Posterior cingulate gyrus (tissue), 11 donors: Measurements from ENCODE around the gene INAFM1.
"Not testable (repeated sequence)": the region's sequence is repeated elsewhere in the genome, so short reads cannot be mapped to it uniquely, and the experiment has no call there.

Experiments used
- DNase-seq, 10 donors: peaks; one replicate each; pipeline versions ENCODE4 v3.0.0 to v3.0.0-alpha.2; 2020 to 2021; ENCODE audit warnings: mixed read lengths in 3 of 10
- intact Hi-C: fragments of 100-400 bp; cut with DNase I; formaldehyde crosslinking; loops from one replicate; pipeline ENCODE4 v1.15.1; 2023

The INAFM1 gene

GRCh38 chr19:47266401-47266941 is 8.2 kb upstream of the INAFM1 start:
- DNase-seq, result no peak
- intact Hi-C loops, result no loop called here

DNA sequence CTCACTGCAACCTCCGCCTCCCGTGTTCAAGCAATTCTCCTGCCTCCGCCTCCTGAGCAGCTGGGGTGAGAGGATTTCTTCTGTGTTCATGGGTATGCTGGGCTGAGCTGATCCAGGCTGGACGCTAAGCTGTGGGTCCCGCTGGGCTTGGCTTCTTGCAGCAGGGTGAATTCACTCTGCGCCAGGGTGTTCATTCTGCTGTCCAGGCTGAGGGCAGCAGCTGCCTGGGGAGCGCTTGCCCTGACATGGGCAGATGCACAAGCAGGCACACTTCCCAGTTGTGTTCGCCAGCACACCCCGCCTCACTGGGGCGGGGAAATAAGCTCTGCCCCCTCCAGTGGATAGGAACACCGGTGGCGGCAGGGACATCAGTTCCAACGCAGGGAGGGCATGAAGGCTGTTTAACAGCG is 7.3 kb upstream of the INAFM1 start:
- intact Hi-C loops, result no loop called here
- peak; percentile 65 to 96 (median 74) for DNase-seq

GRCh38 chr19:47268028-47268427 is 6.7 kb upstream of the INAFM1 start:
- DNase-seq, result no peak
- intact Hi-C loops, result no loop called here

DNA sequence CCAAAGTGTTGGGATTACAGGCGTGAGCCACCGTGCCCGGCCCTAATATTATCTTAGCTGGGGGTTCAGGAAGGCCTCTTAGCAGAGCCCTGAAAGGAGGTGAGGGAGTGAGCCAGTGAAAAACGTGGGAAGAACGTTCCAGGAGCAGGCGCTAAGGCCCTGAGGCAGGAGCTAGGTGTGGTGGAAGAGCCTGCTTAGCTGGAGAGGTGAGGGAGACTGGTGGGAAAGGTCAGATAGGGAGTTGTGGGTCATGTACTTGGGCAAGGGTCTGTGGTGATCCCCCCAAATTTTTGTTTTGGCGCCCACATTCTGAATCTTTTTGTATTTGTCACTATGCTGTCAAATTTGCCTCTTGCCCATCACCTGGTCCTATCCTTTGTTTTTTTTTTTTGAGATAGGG is 5.1 kb upstream of the INAFM1 start:
- intact Hi-C loops, result no loop called here
- no peak for DNase-seq

GRCh38 chr19:47270408-47270807 is 4.3 kb upstream of the INAFM1 start:
- no peak for DNase-seq
- intact Hi-C loops, result no loop called here

- DNase-seq, result no peak
- intact Hi-C loops, result loop anchor here (2.0 kb wide), 1 partner anchor 15 kb away; the partner anchor contains the start of gene CCDC9
Measured at GRCh38 chr19:47271949-47272348, 2.7 kb upstream of the INAFM1 start.

DNA sequence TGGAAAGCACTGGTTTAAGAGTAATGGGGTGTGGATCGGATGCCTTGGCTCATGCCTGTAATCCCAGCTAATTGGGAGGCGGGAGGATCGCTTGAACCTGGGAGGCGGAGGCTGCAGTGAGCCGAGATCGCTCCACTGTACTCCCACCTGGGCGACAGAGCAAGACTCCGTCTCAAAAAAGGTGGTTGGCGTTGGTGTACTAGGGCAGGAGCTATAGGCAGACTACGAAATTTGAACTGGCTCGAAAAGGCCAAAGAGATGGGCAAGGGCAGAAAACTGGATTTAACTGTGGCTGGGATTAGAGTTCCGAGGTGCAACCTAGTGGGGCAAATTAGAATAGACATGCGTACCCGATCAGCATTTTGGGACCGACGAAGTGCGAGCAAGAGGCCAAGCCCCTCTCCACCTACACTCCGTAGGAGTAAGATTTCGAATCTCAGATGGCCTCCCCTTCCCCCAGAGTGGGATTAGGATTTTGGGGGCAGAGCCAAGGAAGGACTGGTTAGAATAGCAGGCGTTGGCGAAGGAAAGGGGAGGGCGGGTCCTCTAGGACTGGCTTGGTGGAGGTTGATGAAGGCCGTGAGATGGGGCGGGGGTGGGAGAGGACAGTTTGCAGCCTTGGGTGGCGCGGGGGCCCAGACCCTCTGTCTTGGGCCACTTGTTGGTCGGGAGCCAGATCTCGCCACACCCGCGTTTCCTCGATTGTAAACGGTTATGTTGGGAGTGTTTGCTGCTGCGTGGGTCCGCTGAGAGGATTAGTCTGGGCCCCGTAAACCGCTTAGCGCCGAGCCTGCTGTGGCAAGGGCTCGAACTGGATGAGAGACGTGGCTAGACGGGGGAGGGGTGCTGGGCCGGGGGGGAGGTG is 2.0 kb upstream of the INAFM1 start:
- intact Hi-C loops, result loop anchor here (2.0 kb wide), 1 partner anchor 16 kb away; the partner anchor contains the start of gene CCDC9
- DNase-seq, result peak in 2 of 10 donors; percentile 22 to 32

DNA sequence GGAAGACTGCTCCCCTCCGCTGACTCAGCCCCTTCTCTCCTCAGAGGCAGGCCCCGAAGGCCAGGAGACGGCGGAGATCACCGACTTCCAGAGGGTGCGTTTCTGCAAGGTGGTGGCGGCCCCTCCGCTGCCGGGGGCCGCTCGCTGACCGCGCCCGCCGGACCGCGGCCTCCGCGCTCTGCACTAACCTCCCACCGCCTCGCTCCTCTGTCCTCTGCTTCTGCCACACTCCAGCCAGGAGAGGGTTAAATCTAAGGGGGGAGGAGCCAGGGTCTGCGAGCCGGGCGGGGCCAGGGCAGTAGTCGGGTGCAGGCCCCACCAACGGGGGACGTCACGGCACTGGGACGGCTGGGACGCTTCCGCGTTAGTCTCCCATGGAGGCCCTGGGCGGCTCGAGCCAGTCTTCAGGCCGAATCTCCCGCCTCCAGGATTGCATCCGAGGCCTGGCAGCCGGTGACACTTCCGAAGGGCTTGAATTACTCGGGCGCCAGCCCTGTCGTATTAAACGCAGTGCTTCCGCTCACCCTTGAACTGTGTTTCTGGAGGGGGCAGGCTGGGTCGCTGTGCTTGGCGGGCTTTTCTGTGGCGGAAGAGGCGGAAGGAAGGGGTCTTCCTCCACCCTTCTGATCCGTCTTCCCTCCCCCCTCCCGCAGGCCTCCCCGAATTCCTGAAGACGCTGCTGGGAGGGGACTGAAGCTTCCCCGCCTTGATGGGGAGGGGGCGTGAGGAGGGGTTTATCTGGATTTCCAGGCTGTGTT is 1.2 kb upstream of the INAFM1 start:
- peak; percentile 79 to 99 (median 91) for DNase-seq
- intact Hi-C loops, result loop anchor here (2.0 kb wide), 1 partner anchor 17 kb away; the partner anchor contains the start of gene CCDC9

GRCh38 chr19:47274891-47275761 is 441 bp downstream of the INAFM1 start:
- intact Hi-C loops, result no loop called here

GRCh38 chr19:47275791-47276461 is 1.2 kb downstream of the INAFM1 start:
- DNase-seq, result peak in 1 of 10 donors; percentile 80

More at GRCh38 chr19:47274891-47275761, 441 bp downstream of the INAFM1 start:
- DNase-seq, result peak in 3 of 10 donors; percentile 36 to 89 (median 76)

GRCh38 chr19:47276513-47276912 is 1.8 kb downstream of the INAFM1 start:
- not testable (repeated sequence) for DNase-seq

More at GRCh38 chr19:47275791-47276461, 1.2 kb downstream of the INAFM1 start:
- intact Hi-C loops, result no loop called here

GRCh38 chr19:47280183-47280797 is 5.6 kb downstream of the INAFM1 start:
- DNase-seq, result no peak
- intact Hi-C loops, result no loop called here

More at GRCh38 chr19:47276513-47276912, 1.8 kb downstream of the INAFM1 start:
- intact Hi-C loops, result not testable (repeated sequence)

DNA sequence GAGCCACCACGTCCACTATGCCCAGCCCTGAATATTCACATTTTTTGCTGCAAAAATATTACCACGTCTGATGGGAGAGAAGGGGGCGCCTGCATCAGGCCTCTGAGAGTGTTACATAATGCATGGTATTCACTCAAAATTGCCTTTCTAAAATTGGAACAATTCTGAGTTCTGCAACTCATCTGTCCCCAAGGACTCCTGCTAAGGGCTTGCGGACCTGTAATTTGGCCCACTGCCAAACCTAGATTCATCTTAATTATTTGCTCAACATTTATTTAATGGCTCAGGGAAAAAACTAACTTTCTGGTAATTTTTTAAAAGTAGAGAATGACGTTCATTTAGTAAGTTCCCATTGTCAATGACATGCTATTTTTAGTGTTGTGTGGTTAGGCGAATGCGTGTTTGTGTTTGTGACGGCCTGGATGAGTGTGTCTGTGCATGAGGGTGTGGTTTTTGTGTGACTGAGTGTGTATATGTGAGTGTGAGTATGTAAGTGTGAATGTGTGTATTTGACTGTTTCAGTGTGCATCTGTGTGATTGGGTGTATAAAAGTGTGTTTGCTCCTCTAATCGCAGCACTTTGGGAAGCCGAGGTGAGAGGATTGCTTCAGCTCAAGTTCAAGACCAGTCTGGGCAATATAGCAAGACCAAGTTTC is 8.8 kb downstream of the INAFM1 start:
- intact Hi-C loops, result no loop called here
- DNase-seq, result no peak

GRCh38 chr19:47284324-47284899 is 9.7 kb downstream of the INAFM1 start:
- peak in 2 of 10 donors; percentile 28 to 50 for DNase-seq
- intact Hi-C loops, result no loop called here

GRCh38 chr19:47296036-47296435 is 21.4 kb downstream of the INAFM1 start:
- intact Hi-C loops, result loop anchor here (1.0 to 10.0 kb wide), 2 partner anchors 95 to 129 kb away; no protein-coding TSS in a partner anchor
- DNase-seq, result peak in 7 of 10 donors; percentile 56 to 91 (median 70)

DNA sequence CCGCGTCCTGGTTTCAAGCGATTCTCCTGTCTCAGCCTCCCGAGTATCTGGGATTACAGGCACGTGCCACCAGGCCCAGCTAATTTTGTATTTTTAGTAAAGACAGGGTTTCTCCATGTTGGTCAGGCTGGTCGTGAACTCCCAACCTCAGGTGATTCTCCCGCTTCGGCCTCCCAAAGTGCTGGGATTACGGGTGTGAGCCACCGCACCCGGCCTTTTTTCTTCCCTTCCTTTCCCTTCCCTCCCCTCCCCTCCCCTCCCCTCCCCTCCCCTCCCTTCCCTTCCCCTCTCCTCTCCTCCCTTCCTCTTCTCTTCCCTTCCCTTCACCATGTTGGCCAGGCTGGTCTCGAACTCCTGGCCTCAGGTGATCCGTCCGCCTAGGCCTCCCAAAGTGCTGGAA is 26.2 kb downstream of the INAFM1 start:
- DNase-seq, intact Hi-C loops: not testable (repeated sequence)

- no peak for DNase-seq
- intact Hi-C loops, result no loop called here
Measured at GRCh38 chr19:47302249-47302648, 27.6 kb downstream of the INAFM1 start.

GRCh38 chr19:47303966-47304365 is 29.3 kb downstream of the INAFM1 start:
- intact Hi-C loops, result no loop called here
- peak in 1 of 10 donors; percentile 47 for DNase-seq
